Measurements from ENCODE around the gene SYT1. TPM values are rescaled to one million over a fixed set of nuclear protein-coding genes. Genes with fewer than 3 reads are reported as not detected.

Gene SYT1
- total RNA-seq, 1 experiment from 2014 or later = 0.63 TPM

DNA sequence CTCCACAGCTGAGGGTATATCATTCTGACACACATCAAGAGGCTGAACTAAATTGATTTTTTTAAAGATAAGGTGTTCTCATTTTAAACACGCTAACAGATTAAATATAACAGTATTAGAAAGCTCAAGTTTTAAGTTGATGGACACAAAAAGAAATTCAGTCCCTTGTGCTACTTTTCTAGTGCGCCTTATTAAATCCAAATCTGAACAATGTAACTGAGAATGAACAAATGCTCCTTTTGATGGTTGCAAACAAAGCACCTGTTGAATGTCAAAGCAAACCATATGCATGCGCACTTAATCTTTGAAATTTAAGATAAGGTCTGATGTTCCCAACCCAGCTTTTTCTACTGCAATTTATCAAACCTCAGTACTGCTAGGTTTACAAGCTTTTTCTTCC lies 424.3 kb downstream of the SYT1 start:
- DNase-seq (ENCODE audit: low read depth) = no peak

DNA sequence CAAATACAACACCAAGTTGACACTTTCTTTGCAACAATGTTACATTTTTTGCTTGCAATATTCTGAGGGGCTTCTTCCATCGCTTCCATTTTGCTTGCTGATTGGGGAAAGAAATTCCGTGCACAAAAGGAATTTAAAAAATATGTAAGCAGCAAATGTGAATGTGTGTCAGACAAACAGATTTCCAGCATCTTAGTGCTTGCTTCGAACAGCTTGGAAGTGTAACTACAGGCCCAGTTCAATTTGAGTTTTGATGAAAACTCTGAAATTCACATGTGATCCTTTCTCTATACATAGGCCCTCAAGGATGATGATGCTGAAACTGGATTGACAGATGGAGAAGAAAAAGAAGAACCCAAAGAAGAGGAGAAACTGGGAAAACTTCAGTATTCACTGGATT lies 427.1 kb downstream of the SYT1 start:
- DNase-seq (ENCODE audit: low read depth) = no peak

DNA sequence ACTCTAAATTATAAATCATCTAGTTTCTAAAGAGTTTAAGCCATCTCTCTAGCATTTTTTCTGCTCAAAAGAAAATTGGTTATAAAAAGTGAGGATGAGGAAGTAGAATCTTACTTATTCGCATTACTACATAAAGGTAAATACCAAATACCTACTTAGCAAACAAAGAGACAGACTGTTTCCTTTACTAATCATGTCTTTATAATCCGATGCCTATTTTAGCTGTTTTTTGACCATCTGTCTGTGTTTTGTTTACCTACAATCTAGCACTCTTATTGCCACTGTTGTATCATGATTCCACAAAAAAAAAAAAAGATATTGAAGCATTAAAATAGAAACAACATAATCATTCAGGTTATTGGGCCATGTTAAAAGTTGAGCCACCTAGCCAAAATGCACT lies 430.0 kb downstream of the SYT1 start:
- no peak for DNase-seq (ENCODE audit: low read depth)

DNA sequence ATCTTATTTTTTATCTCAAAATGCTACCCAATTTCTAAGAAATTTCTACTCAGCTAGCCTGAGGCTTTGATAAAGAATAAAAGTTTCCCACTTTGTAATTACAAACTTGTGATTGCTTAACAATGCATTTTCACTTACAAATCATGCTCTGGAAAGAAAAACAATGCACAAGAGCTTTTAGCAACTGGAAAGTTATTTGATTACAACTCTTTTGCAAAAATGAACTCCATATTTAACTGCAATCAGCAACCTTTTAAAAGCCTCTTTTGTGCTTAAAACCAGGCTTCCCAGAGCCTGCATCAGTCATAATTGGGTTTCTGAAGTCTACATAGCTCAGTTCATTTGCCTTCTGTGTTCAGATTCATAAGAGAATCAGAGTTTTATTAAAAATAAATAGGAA lies 431.0 kb downstream of the SYT1 start:
- DNase-seq (ENCODE audit: low read depth) = no peak

DNA sequence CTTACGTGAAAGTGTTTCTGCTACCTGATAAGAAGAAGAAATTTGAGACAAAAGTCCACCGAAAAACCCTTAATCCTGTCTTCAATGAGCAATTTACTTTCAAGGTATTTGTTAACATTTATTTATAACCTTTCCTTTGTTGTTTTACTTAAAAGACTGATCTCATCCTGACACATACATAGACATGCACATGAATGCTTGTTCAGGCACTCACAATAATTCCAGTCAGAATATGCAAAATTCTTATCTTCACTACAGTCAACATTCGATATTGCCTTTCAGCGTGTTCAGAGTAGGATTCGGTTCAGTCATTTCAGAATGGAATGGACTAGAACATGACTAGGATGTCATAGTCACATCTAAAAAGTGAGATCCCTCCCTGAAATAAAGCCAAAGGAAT lies 431.6 kb downstream of the SYT1 start:
- no peak for DNase-seq (ENCODE audit: low read depth)

DNA sequence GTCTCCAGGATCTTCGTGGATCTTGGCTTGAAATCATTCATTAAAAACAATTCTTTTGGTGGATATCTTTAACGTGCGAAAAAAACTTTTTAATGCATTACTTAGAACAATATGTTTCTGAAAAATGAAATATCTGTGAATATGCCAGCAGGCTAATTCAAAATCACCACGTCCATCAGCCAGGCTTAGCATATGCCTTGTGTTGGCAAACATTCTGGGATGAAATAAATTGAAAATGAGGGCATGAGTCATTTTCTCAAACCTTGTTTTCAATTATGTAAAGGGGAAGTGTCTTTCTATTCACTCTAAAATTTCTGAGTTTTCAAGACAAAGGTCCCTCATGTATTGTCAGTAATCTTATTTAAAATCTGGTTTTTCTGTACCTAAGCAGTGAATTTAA lies 432.3 kb downstream of the SYT1 start:
- no peak for DNase-seq (ENCODE audit: low read depth)

DNA sequence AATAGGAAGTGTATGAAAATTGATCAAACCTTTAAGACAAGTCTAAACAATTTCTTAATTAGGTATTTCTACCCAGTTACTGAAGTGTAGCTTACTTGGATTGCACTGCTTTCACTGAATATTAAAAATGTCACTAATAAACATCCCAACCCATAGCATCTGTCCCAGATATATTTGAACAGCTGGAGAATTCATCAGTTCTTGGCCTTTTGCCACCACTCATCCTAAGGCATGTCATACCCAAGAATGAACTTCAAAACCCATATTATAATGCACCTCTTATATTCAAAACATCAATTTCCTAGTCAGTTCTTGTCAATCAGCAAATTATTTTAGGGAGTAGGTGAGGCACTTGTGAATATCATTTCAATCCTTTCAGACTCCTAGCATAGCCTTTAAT lies 433.9 kb downstream of the SYT1 start:
- no peak for DNase-seq (ENCODE audit: low read depth)

DNA sequence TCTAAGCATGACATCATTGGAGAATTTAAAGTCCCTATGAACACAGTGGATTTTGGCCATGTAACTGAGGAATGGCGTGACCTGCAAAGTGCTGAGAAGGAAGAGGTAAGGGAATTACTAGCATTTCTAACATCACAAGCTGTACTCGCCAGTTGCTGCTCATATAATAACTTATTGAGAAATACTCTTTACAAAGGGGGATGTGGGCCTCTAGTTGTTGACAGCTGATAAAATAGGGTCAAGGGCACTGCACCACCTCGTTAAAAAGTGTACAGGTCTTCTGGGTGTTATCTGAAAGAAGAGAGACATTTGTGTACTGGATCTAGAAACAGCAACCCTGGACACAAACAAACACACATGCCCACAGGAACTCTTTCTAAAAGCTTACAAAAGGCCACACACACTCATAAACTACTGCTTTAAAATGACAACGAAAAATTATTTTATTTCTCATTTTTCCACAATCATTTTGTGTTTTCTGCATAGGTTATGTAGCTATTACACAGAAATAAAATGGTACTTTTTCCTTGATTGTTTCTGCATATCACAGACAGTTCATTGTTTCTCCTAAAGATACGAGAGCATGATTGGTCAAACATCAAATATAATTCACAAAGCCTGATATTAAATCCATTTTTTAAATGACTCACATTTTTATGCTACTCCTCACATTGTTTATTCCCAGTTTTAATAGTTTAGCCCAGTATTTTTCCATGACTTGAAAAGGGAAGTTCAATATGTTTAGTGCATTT lies 435.0 kb downstream of the SYT1 start:
- no peak for DNase-seq (ENCODE audit: low read depth)

DNA sequence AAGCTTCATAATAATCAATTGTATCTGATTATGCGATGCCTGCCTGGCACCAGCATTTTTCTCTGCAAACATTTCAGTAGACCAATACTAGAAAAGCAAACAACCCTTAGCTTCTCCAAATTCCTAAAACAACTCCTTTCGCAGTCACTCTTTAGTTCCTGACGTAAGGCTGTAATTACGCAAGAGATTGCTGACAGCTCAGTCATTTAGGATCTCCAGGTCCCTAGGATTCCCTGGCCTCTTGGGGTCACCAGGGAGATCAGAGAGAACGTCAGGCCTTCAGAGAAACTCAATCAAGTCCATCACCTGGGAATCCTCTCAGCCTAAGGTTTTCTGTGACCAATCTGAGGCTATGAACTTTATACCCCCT lies 435.6 kb downstream of the SYT1 start:
- DNase-seq (ENCODE audit: low read depth) = no peak

DNA sequence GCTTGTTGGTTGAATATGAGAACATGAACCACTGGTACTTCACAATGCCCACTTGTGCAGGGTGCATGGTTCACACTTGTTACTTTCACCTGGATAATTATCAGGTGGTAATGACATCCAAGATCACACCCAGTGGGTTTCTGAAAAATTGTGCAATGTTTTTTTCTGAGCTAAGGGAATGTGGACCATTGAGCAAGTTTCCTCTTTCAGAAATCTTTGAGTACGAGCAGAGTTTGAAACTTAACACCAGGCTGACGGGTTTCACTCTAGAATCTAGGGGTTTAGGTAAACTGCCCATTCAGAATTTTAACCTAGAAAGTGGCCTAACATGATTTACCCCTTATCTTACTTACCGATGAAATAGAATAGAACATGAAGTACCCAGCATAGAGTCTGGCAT lies 436.6 kb downstream of the SYT1 start:
- no peak for DNase-seq (ENCODE audit: low read depth)

DNA sequence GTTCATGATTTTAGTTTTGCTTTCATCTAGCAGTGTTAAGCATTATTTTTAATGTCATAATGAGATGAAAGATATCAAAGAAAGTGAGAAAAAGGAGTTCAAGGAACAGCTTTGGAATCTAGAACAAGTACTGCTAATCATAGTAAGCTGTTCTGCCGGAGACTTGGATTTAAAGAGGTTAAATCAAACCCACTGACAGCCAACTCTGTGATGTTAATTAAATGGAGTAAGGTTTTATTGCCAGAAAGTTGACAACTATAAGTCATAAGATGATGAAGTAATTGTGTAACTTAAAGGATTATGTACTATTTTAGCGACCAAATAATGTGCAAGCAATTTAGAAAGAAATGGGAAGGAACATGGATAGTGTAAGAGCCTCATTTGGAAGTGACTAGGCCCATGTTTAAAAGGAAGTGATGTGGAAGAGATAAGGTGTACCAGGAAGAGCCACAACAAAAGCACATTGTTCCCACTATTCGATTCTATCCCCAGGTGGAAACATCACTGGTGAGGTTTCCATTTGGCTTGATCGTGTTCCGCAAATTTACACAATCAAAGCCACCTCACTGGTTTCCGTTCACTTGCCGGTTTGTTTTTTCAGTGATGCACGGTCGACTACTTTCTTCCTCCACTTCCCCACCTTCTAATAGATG lies 437.7 kb downstream of the SYT1 start:
- no peak for DNase-seq (ENCODE audit: low read depth)

DNA sequence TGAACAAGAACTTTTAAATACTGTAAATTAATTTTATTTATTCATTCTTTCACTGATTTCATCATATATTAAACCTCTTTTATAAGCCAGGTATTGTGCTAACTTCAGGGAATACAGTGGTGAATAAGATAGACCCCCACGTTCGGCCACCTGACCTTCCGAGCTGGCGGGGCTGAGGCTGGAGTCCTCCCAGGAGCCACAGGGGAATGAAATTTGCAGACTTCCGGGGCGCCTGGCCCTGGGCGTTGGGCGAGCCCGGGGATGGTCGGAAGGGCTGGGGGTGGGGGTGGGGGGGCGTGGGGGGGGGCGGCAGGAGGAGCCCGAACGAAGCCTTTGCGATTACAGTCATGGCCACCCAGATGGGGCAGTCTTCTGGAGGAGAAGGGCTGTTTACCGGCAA lies 442.8 kb downstream of the SYT1 start:
- no peak for DNase-seq (ENCODE audit: low read depth)

DNA sequence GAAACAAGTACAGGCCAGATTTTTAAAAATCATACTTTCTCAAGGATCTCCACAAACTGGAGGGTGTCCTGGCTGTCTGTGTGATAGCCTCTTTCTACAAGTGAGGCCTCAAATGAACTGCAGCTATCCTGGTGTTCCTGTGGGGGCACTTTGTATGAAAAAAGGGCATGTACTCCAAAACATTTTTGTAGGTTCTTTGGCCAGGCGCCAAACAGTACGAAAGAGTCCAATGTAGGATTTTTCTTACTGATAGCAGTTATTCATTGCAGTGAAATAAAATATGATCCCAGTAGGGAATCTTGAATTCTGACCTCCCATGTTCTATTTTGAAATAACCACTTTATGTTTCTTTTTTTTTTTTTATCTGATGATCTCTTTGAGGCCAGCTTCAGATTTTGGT lies 444.5 kb downstream of the SYT1 start:
- no peak for DNase-seq (ENCODE audit: low read depth)

DNA sequence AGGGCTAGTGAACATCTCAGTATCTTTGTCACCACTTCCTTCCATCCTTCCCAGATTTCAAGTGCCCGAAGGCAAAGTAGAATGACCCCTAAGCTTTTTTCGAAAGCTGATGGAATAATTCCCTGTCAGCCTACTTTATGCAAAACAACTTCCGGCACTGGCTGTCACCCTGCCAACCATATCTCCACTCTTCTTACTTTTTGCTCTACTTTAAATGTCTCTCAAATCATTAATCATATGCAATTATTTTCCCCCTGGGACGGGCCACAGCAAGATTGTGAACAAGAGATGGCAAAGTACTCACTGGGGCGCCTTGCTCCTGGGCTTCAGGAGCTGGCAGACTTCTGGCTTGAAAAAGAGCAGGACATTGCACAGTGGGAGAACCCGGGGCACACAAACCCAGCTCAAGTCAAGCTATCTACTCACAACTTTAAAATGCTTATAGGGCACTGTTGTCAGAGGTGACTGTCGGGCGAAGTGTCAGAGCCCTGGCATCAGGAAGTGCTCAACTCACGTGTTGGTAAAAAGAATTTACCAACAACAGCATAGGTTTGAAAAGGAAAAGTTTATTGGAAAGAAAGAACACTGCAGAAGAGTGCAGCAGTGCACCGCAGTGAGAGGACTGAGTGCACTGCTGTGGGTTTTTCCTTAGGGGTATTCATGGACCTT lies 452.7 kb downstream of the SYT1 start:
- DNase-seq (ENCODE audit: low read depth) = no peak

DNA sequence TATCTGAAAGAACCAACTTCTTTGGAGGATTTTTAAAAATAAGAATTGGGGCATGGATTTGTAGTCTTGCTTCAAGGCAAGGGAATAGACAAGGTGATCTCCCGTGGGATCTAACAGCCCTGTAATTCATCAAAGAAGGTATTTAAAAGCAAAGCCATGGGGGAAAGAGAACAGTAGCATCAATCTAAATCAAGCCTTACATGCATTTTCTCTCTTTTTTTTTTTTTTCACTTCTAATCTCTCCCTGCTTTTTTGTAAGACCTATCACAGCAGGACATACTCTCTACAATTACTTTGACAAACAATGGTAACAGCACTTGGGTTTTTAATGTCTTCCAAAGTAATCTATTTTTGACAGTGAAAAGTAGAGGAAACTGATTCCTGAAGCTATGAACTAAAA lies 458.3 kb downstream of the SYT1 start:
- DNase-seq (ENCODE audit: low read depth) = no peak

DNA sequence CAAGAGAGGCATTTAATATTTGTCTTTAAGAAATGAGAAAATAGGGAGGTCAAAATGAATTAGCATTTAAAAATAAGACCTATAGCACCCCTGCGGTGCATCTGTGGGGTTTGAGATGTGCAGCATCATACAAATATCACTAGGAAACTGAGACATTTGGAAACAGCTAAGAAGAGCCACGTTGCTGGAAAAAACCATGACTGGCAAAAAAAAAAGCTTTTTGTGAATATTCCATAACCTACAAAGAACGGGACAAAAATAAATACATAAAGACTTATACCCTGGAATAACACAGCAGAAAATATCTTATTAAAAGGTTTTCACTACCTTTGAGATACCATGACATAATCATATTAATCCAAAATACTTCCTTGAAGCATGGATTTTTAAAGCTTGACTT lies 460.0 kb downstream of the SYT1 start:
- no peak for DNase-seq (ENCODE audit: low read depth)

DNA sequence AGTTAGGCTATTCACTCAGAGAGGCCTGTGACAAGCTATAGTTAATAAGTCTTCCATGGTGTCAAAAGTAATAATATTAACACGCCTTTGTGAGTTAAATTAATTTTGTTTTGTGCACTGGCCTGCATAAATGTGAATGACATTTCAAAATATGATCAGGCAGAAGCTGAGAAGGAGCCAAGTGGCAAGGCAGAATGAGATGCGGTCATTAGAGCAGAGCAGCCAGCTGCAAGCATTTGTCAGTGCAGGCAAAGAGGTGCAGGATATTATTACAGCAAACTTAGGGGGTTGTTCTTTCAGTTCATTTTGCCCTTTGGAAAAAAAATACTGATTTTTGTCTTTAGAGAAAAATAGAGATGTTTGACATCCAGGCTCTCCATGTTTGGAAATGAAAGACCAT lies 461.6 kb downstream of the SYT1 start:
- DNase-seq (ENCODE audit: low read depth) = no peak

DNA sequence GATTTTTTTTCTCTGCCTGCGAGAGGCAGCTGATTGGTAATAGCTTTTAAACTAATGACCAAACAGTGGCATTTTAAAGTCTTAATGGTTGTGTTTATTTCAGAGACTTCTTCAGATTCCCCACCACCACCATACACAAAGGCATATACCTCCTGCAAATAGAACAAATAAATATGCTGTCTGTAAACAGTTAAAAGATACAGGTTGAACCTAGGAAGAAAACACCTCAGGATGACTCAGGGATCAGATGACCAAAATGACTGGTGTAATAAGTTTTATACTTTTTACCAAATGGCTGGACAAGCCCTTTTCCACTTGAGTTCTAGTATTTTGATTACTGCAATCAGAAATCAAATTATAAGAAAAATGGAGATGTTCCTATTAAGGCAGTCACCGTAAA lies 462.1 kb downstream of the SYT1 start:
- DNase-seq (ENCODE audit: low read depth) = no peak

DNA sequence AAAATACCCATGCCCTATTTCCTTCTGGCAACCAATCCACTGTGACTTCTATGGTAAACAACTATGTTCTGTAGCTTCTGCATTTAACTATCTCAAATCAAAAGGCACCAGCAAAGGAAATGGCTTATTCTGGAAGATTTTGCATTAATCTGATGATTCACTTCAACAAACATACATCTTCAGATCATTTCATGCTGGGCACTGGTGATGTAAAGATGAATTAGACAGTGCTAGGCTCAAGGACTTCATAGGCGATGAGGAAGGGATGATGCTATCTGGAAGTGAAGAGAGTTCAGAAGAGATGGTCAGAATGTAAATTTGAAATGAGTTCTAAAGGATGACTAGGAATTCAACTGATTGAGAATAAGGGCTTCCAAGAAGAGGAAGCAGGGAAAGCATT lies 462.9 kb downstream of the SYT1 start:
- peak; percentile 22 for DNase-seq (ENCODE audit: low read depth)

DNA sequence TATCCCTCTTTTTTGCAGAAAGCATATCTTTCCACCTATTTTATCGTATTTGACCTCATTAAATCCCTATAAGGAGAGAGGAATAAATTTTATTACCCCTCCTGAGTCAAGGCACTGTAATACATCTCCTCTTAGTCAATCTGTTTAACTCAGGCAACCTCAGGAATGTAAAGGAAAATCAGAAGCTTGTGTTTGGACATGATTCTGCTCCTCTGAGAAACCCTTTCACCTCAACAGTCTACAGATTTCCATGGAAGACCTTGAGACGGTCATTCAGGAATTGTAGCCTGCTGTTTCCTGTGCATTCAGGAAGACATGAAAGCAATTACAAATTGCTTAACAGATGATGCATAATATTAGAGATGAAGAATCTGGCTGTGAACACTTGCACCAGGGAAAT lies 465.4 kb downstream of the SYT1 start:
- DNase-seq (ENCODE audit: low read depth) = no peak

DNA sequence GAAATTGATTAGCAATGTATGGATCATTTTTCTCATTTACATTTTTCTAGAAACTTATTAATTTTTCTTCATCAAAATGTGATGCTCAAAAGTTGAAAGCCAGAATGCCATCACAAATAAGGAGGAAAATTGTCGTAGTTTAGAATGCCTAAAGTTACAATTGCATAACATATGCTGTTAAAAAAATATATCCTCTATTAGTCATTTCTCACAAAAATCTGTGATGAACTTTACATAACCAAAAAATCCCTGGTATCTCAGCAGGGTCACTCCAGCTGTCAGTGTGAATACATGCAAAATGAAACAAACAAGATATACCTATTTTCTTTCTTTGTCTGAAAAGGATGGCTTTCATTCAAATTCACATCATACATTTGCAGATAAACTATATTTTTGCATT lies 467.3 kb downstream of the SYT1 start:
- DNase-seq (ENCODE audit: low read depth) = no peak

DNA sequence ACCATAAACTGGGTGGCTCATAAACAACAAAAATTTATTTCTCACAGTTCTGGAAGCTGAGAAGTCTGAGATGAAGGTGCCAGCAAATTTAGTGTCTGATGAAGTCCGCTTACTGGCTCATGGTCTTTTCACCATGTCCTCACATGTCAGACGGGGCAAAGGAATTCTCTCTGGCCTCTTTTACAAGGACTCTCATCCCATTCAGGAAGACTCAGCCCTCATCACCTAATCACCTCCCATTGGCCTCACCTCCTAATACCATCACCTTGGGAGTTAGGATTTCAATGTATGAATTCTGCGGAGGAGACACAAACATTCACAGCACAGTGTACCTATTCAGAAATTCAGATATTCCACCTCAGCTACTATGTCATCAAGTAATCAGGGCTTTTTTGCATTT lies 468.6 kb downstream of the SYT1 start:
- no peak for DNase-seq (ENCODE audit: low read depth)
